ENCODE results near the gene FREM1. TPM values are rescaled to one million over a fixed set of nuclear protein-coding genes. Genes with fewer than 3 reads are reported as not detected.

FREM1 gene
- total RNA-seq, 1 donor from 2014 or later = 2.7 TPM

GRCh38 chr9:14907360-14907685 lies 2.9 kb downstream of the FREM1 start:
- TF ChIP-seq POLR2AphosphoS5 (IDR thresholded peaks at IDR 0.05; ENCODE audit: insufficient read depth in 1 of 2, low read depth in 1 of 2) = no peak
- no peak for TF ChIP-seq POLR2A (IDR thresholded peaks at IDR 0.05)
- Histone ChIP-seq H3K36me3 (no peaks in the 10 kb centered on the region), H3K4me3 (no peak overlapping the region), H3K9me3 (no peaks in the 10 kb centered on the region), H3K27ac (peak overlapping the region; percentile 74), H3K27me3 (no peaks in the 10 kb centered on the region), H3K4me1 (peaks cover 51% of the 10 kb centered on the region)
- DNase-seq (ENCODE audit: extremely low spot score in 2 of 2) = no peak
- intact Hi-C loops (cut with DNase I) = no loop called here

DNA sequence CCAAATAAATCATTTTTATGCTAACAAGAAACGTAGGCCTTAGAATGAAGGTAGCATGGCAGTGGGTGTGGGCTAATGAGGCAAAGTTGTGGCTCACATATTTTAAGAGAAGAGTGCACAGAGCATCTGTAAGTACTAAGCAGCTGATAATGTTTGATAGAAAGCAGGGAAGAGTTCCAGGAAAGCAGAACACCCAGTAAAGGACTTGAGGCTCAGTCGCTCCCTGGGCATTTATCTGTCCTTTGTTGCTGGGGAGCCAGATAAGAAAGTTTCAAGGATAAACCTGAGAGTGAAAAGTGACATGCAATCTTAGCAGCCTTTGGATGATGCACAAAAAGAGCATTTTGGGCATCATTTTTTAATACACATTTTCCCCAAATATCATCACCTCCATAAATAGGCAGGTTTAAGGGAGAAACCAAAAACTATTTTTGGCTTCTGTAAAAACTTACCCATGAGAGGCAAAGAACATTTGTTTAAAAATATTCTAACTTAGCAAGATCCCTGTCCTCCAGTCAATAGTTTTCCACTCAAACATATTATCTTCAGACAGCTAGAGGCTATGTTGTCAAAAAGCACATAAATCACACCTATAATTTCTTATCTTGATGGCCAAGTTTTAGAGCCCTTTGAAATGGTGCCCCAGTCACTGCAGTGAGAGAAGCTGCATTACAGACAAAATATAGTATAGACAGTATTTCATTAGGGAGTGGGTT lies 3.4 kb downstream of the FREM1 start:
- Histone ChIP-seq H3K27me3 (no peaks in the 10 kb centered on the region), H3K27ac (peak overlapping the region; percentile 74), H3K9me3 (no peaks in the 10 kb centered on the region), H3K4me1 (peaks cover 51% of the 10 kb centered on the region), H3K4me3 (no peak overlapping the region), H3K36me3 (no peaks in the 10 kb centered on the region)
- no peak for DNase-seq (ENCODE audit: extremely low spot score in 2 of 2)
- no peak for TF ChIP-seq POLR2AphosphoS5 (IDR thresholded peaks at IDR 0.05; ENCODE audit: insufficient read depth in 1 of 2, low read depth in 1 of 2)
- no peak for TF ChIP-seq CTCF (IDR thresholded peaks at IDR 0.05)
- no peak for TF ChIP-seq POLR2A (IDR thresholded peaks at IDR 0.05)
- intact Hi-C loops (cut with DNase I) = no loop called here

DNA sequence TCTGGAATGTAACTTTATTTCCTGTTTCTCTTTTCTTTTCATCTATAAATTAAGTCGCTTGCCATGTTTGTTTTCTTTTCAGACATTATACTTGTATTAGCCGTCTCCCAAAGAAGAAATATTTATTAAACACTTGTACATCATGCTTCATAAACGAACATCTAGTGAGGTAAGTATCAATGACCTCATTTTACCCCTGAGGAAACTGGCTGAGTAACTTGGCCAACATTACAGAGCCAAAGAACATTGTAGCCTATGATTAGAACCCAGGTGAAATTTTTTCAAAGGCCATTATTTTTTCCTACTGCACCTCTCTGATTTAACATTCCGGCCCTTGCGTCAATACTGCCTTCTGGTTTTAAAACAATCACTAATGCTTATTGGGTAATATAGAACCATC lies 4.2 kb downstream of the FREM1 start:
- Histone ChIP-seq H3K27ac (no peak overlapping the region), H3K27me3 (no peaks in the 10 kb centered on the region), H3K4me1 (peaks cover 50% of the 10 kb centered on the region), H3K36me3 (no peaks in the 10 kb centered on the region), H3K9me3 (no peaks in the 10 kb centered on the region), H3K4me3 (no peak overlapping the region)
- DNase-seq (ENCODE audit: extremely low spot score in 2 of 2) = no peak
- TF ChIP-seq CTCF (IDR thresholded peaks at IDR 0.05) = no peak
- TF ChIP-seq POLR2A (IDR thresholded peaks at IDR 0.05) = no peak
- TF ChIP-seq POLR2AphosphoS5 (IDR thresholded peaks at IDR 0.05; ENCODE audit: insufficient read depth in 1 of 2, low read depth in 1 of 2) = no peak
- intact Hi-C loops (cut with DNase I) = no loop called here

DNA sequence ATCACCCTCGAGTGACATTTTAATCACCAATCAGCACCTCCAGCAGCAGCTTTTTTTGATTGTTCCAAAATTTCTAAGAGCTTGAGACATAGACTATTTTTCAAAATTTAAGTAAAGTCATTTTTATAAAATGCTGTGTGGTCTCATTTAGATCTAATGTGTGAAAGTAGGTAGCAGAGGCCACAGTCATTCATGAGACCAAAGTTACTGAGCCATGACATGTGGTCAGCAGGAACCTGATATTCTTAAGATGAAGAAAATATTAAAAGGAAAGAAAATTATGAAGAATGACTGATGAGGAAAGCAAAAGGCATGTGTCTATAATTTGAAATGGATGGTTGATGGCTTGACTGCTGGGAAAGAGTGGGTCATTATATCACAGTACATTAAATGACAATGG lies 7.2 kb downstream of the FREM1 start:
- Histone ChIP-seq H3K36me3 (no peaks in the 10 kb centered on the region), H3K4me1 (peaks cover 26% of the 10 kb centered on the region), H3K27ac (no peak overlapping the region)

GRCh38 chr9:14902561-14902960 lies 7.7 kb downstream of the FREM1 start:
- H3K9me3 ChIP-seq = no peaks in the 10 kb centered on the region
- H3K4me1 ChIP-seq = peaks cover 24% of the 10 kb centered on the region
- intact Hi-C loops (cut with DNase I) = no loop called here
- no peak for TF ChIP-seq POLR2AphosphoS5 (IDR thresholded peaks at IDR 0.05; ENCODE audit: insufficient read depth in 1 of 2, low read depth in 1 of 2)
- no peak for TF ChIP-seq POLR2A (IDR thresholded peaks at IDR 0.05)
- no peak for TF ChIP-seq CTCF (IDR thresholded peaks at IDR 0.05)
- no peak overlapping the region for H3K27ac ChIP-seq
- no peak overlapping the region for H3K4me3 ChIP-seq
- H3K27me3 ChIP-seq = no peaks in the 10 kb centered on the region
- no peaks in the 10 kb centered on the region for H3K36me3 ChIP-seq
- no peak for DNase-seq (ENCODE audit: extremely low spot score in 2 of 2)

More for the DNA sequence above, 7.2 kb downstream of the FREM1 start:
- TF ChIP-seq POLR2AphosphoS5 (IDR thresholded peaks at IDR 0.05; ENCODE audit: insufficient read depth in 1 of 2, low read depth in 1 of 2) = no peak
- TF ChIP-seq POLR2A (IDR thresholded peaks at IDR 0.05) = no peak
- TF ChIP-seq CTCF (IDR thresholded peaks at IDR 0.05) = no peak
- H3K9me3 ChIP-seq = no peaks in the 10 kb centered on the region
- no peaks in the 10 kb centered on the region for H3K27me3 ChIP-seq
- no peak for DNase-seq (ENCODE audit: extremely low spot score in 2 of 2)
- no peak overlapping the region for H3K4me3 ChIP-seq
- intact Hi-C loops (cut with DNase I) = no loop called here
